ENCODE data around the gene ACTRT3.

GRCh38 chr3:169751875-169752274, 17.5 kb downstream of the ACTRT3 start:
- TF ChIP-seq, protein P1, sequence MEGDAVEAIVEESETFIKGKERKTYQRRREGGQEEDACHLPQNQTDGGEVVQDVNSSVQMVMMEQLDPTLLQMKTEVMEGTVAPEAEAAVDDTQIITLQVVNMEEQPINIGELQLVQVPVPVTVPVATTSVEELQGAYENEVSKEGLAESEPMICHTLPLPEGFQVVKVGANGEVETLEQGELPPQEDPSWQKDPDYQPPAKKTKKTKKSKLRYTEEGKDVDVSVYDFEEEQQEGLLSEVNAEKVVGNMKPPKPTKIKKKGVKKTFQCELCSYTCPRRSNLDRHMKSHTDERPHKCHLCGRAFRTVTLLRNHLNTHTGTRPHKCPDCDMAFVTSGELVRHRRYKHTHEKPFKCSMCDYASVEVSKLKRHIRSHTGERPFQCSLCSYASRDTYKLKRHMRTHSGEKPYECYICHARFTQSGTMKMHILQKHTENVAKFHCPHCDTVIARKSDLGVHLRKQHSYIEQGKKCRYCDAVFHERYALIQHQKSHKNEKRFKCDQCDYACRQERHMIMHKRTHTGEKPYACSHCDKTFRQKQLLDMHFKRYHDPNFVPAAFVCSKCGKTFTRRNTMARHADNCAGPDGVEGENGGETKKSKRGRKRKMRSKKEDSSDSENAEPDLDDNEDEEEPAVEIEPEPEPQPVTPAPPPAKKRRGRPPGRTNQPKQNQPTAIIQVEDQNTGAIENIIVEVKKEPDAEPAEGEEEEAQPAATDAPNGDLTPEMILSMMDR (IDR thresholded peaks at IDR 0.05), result no peak
- no peak for TF ChIP-seq POLR2AphosphoS5 (IDR thresholded peaks at IDR 0.05; ENCODE audit: low read depth, low read length)
- TF ChIP-seq SIN3A (IDR thresholded peaks at IDR 0.05; ENCODE audit: borderline replicate concordance, insufficient read depth, low read depth, low read length), result no peak
- no peak for TF ChIP-seq REST (IDR thresholded peaks at IDR 0.05; ENCODE audit: insufficient read depth in 1 of 2, low read depth in 2 of 2, low read length in 1 of 2)
- no peak for TF ChIP-seq TCF7L2 (IDR thresholded peaks at IDR 0.05; ENCODE audit: low read depth, low read length)
